ENCODE results near the gene NLRP10. TPM values are rescaled to one million over a fixed set of nuclear protein-coding genes. Genes with fewer than 3 reads are reported as not detected.

NLRP10 gene
- total RNA-seq, 1 experiment from 2014 or later: 0.77 TPM

- TF ChIP-seq ERG (CRISPR knock-in tag; IDR thresholded peaks at IDR 0.05): no peak
Measured at GRCh38 chr11:7981619-7982157, 16.4 kb upstream of the NLRP10 start (continued).

GRCh38 chr11:7977232-7977917 lies 12.1 kb upstream of the NLRP10 start:
- Mint-ChIP-seq H3K4me1 (peaks cover 20% of the 10 kb centered on the region), H3K27me3 (ENCODE audit: low read depth) (no peaks in the 10 kb centered on the region), H3K27ac (peak overlapping the region; percentile 89), H3K36me3 (no peaks in the 10 kb centered on the region), H3K4me3 (no peak overlapping the region), H3K9me3 (no peaks in the 10 kb centered on the region)
- CTCF ChIA-PET: interaction anchor here (2.1 to 5.6 kb wide), 2 partner anchors 9 to 72 kb away, joined by 10 to 37 read pairs; partner anchors contain the start of gene EIF3F
- POLR2A ChIA-PET: no interaction called here
- DNase-seq (ENCODE audit: low spot score) (no peak), ATAC-seq (no peak)
- no peak for TF ChIP-seq NFYB (CRISPR knock-in tag; conservative IDR thresholded peaks at IDR 0.05; ENCODE audit: low read depth)
- no peak for TF ChIP-seq FOXP4 (CRISPR knock-in tag; IDR thresholded peaks at IDR 0.05)
- TF ChIP-seq ETV6 (CRISPR knock-in tag; IDR thresholded peaks at IDR 0.05): no peak
- no peak for TF ChIP-seq ATF1 (CRISPR knock-in tag; IDR thresholded peaks at IDR 0.05)
- TF ChIP-seq ARID4B (CRISPR knock-in tag; IDR thresholded peaks at IDR 0.05; ENCODE audit: borderline replicate concordance): no peak
- TF ChIP-seq USF2 (CRISPR knock-in tag; IDR thresholded peaks at IDR 0.05): no peak

- H3K27me3 Mint-ChIP-seq (ENCODE audit: low read depth): no peaks in the 10 kb centered on the region; the same call in 1 of the 2 replicates
- ChIA-PET POLR2A (no interaction called here), CTCF (interaction anchor here (0.6 to 5.6 kb wide), 4 partner anchors 12 to 82 kb away, joined by 3 to 37 read pairs (median 3); partner anchors contain the start of gene EIF3F)
- DNase-seq (ENCODE audit: low spot score) (peak; percentile 23), ATAC-seq (peak; percentile 59)
- peaks cover 6% of the 10 kb centered on the region for H3K36me3 Mint-ChIP-seq
- H3K9me3 Mint-ChIP-seq: peaks cover 12% of the 10 kb centered on the region
- H3K4me1 Mint-ChIP-seq: peaks cover 30% of the 10 kb centered on the region
- no peak overlapping the region for H3K4me3 Mint-ChIP-seq
- H3K27ac Mint-ChIP-seq: peak overlapping the region; percentile 83
- TF ChIP-seq GABPB1 (CRISPR knock-in tag; IDR thresholded peaks at IDR 0.05): no peak
- TF ChIP-seq HMGXB4 (CRISPR knock-in tag; IDR thresholded peaks at IDR 0.05): no peak
- no peak for TF ChIP-seq GRHL2 (CRISPR knock-in tag; IDR thresholded peaks at IDR 0.05; ENCODE audit: insufficient replicate concordance, severe bottlenecking)
- no peak for TF ChIP-seq ZNF121 (CRISPR knock-in tag; IDR thresholded peaks at IDR 0.05)
- TF ChIP-seq E2F4 (CRISPR knock-in tag; IDR thresholded peaks at IDR 0.05; ENCODE audit: borderline replicate concordance, low read depth): no peak
- no peak for TF ChIP-seq TP53 (CRISPR knock-in tag; IDR thresholded peaks at IDR 0.05)
- no peak for TF ChIP-seq PRRX2 (CRISPR knock-in tag; IDR thresholded peaks at IDR 0.05)
- no peak for TF ChIP-seq NFYB (CRISPR knock-in tag; conservative IDR thresholded peaks at IDR 0.05; ENCODE audit: low read depth)
- TF ChIP-seq ZNF416 (CRISPR knock-in tag; IDR thresholded peaks at IDR 0.05): no peak
- no peak for TF ChIP-seq E2F1 (CRISPR knock-in tag; IDR thresholded peaks at IDR 0.05)
- TF ChIP-seq ATF3 (CRISPR knock-in tag; conservative IDR thresholded peaks at IDR 0.05): no peak
Measured at GRCh38 chr11:7974668-7975067, 9.4 kb upstream of the NLRP10 start.

All from WTC11 (cell line).